GM21360 (cell line): Measurements from ENCODE around the gene CCSER2.
"Not testable (repeated sequence)": the region's sequence is repeated elsewhere in the genome, so short reads cannot be mapped to it uniquely, and the experiment has no call there.

Experiments
- ATAC-seq: cut with Tn5 transposase; IDR thresholded peaks from one replicate; pipeline ENCODE4 v1.9.1; 2021; ENCODE audit warnings: mild to moderate bottlenecking, moderate library complexity; ENCODE audit not compliant: unreplicated experiment

The CCSER2 gene

GRCh38 chr10:84375881-84376280, 47.5 kb downstream of the CCSER2 start:
- ATAC-seq = no peak

GRCh38 chr10:84388148-84388547, 59.8 kb downstream of the CCSER2 start:
- no peak for ATAC-seq

DNA sequence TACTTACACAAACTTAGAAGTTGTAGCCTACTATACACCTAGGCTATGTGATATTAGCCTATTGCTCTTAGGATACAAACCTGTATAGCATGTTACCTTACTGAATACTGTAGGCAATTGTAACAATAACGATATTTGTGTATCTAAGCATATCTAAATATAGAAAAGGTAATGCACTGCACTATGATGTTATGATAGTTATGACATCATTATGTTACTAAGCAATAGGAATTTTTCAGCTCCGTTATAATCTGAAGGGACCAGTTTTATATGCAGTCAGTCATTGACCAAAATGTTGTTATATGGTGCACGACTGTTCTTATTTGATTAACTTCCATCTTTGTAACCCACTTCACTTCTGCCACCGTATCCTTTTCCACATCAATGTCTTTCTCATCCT, 62.0 kb downstream of the CCSER2 start:
- no peak for ATAC-seq

DNA sequence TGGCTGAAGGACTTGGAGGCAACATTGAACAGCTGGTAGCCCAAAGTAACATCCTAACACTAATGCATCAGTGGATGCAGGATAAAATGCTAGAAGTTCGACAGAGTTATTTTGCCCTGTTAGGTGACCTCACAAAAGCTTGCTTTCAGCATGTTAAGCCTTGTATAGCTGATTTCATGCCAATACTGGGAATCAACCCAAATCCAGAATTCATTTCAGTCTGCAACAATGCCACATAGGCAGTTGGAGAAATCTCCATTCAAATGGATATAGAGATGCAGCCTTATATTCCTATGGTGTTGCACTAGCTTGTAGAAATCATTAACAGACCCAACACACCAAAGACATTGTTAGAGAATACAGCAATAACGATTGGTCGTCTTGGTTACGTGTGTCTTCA, 62.9 kb downstream of the CCSER2 start:
- no peak for ATAC-seq

DNA sequence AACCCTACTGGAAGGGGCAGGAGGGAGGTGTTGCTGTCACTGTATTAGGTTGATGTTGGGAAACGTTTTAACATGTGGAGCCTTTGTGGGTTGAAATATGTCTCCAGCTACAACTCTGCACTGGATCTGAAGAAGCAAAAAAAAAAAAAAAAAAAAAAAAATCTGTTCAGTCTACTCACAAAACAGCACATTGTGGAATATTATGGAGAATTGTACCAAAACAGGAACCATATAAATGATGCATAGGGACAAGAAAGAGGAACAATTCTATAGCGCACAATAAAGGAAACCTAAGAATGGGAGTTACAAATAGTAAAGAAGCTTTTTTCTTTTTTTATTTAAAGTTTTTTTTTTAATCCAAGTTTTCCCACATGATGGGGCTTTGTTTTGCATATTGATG, 63.8 kb downstream of the CCSER2 start:
- ATAC-seq = no peak

- ATAC-seq = no peak
These were observed 67.2 kb downstream of the CCSER2 start for GRCh38 chr10:84395581-84395980.

DNA sequence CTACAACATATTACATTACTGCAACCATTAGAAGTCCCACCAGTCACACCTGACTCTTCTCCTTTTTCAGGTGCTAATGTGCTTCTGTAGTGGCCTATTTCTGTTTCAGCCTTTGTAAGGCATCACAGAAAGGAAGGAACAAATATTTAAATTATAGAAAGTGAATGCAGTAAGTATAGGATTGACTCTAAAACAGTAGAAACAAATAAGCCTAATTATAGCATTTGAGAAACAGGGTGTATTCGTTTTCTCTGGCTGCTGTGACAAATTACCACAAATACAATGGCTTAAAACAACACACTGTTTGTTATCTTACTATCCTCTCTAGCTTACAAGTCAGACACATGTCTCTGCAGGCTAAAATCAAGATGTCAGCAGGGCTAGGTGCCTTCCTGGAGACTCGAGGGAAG, 69.4 kb downstream of the CCSER2 start:
- no peak for ATAC-seq

DNA sequence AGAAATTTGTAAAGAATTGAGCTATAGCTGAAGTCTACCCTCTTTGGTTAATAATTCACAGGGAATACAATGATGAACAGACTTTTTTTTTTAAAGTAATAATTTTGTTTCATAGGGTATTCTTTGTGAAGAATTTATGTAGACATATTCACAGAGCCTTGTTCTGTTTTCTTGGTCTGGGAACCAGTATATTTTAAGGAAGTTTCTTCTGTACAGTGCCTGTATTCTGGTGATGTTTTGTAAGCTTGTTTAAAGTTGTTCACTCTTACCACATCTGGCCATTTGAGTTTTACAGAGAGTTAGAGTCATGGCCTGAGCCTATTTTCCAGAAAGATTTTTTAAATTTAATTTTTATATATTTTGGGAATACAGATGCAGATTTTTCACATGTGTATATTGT, 70.3 kb downstream of the CCSER2 start:
- ATAC-seq = no peak

- ATAC-seq = no peak
These were observed 73.6 kb downstream of the CCSER2 start for GRCh38 chr10:84401854-84402611.

DNA sequence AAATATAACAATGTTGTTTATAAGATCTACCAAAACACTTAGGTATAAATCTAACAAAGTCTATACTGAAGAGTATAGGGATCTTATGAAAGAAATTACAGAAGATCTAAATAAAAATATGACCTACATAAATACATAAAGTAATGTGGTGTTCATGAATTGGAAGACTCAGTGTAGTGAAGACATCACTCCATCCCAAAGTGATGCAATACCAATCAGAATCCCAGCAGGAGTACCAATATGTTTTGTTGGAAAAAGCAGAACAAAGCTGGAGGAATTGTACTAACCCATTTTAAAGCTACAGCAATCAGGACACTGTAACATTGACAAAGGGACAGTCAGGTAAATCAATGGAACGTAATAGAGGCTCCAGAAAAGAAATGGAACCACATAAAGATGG, 76.4 kb downstream of the CCSER2 start:
- ATAC-seq = no peak

- ATAC-seq = no peak
These were observed 77.3 kb downstream of the CCSER2 start for GRCh38 chr10:84405662-84406061.

- ATAC-seq = no peak
These were observed 78.2 kb downstream of the CCSER2 start for GRCh38 chr10:84406561-84406960.

DNA sequence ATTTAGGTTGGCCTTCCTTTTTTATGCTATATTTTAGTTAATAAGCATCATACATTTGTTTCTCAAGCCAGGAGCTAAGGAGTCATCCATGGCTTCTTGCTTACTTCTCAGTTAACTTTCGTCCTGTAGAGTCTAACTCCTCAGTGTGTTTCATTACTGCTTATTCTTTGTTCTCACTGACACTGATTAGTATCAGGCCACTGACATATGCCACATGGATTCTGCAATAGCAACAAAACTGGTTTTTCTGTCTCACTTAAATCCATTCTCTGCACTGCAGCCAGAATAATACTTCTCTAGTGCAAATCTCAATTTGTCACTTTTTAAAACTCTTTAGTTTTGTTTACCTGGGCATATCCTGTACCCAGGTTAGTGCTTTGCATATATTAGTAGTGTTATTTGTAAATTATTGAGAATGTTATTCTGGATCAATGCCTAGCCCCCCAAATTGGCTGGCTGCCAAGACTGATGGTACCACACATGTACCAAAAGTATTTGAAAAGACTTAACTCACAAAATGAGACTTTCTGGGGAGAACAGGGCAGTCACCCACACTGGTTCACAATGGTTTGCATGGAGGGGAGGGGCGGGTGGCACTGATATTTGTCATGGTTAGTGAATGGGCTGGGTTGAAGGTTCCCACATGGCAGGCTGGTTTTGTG, 79.1 kb downstream of the CCSER2 start:
- no peak for ATAC-seq

GRCh38 chr10:84412482-84412881, 84.1 kb downstream of the CCSER2 start:
- ATAC-seq = no peak

DNA sequence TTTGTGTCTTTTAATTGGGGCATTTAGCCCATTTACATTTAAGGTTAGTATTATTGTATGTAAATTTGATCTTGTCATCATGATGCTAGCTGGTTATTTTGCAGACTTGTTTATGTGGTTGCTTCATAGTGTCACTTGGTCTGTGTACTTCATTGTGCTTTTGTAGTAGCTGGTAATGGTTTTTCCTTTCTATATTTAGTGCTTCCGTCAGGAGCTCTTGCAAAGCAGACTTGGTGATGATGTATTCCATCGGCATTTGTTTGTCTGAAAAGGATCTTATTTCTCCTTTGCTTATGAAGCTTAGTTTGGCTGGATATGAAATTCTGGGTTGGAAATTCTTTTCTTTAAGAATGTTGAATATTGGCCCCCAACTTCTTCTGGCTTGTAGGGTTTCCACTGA, 85.7 kb downstream of the CCSER2 start:
- not testable (repeated sequence) for ATAC-seq

DNA sequence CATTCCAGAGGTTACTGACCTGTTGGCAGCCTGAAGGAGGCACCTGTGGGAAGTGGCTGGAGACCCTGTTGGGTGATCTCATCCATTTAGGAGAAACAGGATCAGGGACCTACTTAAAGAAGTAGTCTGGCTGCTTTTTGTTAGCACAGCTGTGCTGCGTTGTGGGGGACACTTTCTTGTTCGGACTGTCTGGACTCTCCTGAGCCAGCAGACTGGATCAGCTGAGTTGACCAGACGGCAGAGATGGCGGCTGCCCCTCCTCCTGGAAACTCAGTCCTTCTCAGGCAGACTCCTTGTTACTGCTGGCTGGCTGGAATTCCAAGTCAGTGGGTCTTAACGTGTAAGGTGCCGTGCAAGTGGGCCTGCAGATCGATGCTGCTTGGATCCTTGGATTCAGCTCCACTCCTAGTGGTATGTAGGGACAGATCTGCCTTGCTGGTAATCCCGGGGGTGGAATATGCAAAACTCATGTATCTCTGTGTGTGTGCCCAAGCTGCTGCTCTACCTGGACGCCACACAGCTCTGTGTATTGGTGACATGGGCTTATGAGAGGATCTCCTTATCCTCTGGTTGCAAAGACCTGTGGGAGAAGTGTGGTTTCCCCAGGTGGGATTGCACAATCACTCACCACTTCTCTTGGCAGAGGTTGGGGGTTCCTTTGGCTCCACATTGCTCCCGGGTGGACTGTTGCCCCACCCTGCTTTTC, 87.3 kb downstream of the CCSER2 start:
- no peak for ATAC-seq

DNA sequence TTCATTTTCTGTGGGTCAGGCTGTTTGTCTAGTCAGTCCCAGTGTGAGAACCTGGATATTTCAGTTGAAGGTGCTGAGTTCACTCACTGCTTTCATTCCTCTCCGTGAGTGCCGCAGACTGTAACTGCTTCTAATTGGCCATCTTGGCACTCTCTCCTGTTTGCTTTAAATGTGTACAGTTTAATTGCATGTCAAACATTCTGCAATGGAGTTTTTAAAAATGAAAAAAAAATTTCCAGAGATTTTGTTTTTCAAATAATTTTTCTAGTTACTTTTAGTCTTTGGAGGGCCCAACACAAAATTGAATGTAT, 87.8 kb downstream of the CCSER2 start:
- no peak for ATAC-seq

DNA sequence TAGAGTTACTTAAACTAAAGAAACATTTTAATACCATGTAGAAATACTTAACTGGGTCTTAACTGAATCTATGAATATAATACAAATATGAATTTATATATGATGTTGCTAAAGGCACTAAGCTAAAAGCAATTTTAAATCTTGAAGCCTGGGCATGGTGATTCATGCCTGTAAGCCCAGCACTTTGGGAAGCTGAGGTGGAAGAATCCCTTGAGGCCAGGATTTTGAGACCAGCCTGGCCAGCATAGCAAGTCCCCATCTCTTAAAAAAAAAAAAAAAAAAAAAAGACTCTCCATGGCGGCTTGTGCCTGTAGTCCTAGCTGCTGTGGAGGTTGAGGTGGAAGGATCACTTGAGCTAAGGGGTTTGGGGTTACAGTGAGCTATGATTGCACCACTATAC, 95.3 kb downstream of the CCSER2 start:
- ATAC-seq = no peak

- ATAC-seq = no peak
These were observed 96.4 kb downstream of the CCSER2 start for GRCh38 chr10:84424731-84425167.

GRCh38 chr10:84427903-84428650, 99.7 kb downstream of the CCSER2 start:
- no peak for ATAC-seq

DNA sequence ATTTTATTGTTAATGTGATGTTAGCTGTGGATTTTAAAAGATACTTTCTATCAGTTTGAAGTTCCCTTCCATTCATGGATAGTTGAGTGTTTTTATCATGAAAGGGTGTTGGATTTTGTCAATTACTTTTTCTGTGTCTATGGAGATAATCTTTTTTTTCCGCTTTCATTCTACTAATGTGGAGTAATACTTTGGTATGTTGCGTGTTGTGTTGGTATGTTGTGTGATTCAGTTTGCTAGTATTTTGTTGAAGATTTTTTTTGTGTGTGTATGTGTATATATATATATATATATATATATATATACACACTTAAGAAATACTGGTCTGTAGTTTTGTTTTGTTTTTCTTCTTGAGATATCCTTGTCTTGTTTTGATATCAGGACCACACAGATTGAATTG, 100.3 kb downstream of the CCSER2 start:
- ATAC-seq = no peak
